Ovary (tissue), 3 donors: ENCODE results near the gene NR1H4.

Source experiments
- EP300 ChIP-seq: sonication (generic); formaldehyde crosslinking; IDR thresholded peaks from one replicate; pipeline ENCODE4 v1.6.1; 2017; ENCODE audit warnings: antibody characterized with exemption
- POLR2A ChIP-seq: fragments of 450-650 bp; IDR thresholded peaks from one replicate; pipeline ENCODE4 v1.6.1; 2017; ENCODE audit warnings: antibody characterized with exemption, mild to moderate bottlenecking, moderate library complexity
- TF ChIP-seq, protein P1 (sequence below), 3 donors: fragments of 450-650 bp in 2 of 3; fragments of 200-600 bp in 1 of 3; IDR thresholded peaks; one replicate each; pipeline versions ENCODE4 v1.5.1 to v1.8.0; 2016 to 2022; ENCODE audit warnings: antibody characterized with exemption in 3 of 3, mild to moderate bottlenecking in 1 of 3
- donor health status: DM: no; HTN: no; CAD: no.

- TF ChIP-seq, protein P1, sequence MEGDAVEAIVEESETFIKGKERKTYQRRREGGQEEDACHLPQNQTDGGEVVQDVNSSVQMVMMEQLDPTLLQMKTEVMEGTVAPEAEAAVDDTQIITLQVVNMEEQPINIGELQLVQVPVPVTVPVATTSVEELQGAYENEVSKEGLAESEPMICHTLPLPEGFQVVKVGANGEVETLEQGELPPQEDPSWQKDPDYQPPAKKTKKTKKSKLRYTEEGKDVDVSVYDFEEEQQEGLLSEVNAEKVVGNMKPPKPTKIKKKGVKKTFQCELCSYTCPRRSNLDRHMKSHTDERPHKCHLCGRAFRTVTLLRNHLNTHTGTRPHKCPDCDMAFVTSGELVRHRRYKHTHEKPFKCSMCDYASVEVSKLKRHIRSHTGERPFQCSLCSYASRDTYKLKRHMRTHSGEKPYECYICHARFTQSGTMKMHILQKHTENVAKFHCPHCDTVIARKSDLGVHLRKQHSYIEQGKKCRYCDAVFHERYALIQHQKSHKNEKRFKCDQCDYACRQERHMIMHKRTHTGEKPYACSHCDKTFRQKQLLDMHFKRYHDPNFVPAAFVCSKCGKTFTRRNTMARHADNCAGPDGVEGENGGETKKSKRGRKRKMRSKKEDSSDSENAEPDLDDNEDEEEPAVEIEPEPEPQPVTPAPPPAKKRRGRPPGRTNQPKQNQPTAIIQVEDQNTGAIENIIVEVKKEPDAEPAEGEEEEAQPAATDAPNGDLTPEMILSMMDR (IDR thresholded peaks at IDR 0.05), result no peak
- TF ChIP-seq EP300 (no peak), POLR2A (no peak)
Measured at GRCh38 chr12:100448656-100449055, 25.0 kb upstream of the NR1H4 start.
